Dedifferentiated amniotic fluid mesenchymal stem cell (primary cell): ENCODE data around the gene WASF2.
"Not testable (repeated sequence)": the region's sequence is repeated elsewhere in the genome, so short reads cannot be mapped to it uniquely, and the experiment has no call there.

Experiments used
- DNase-seq: peaks from one replicate; pipeline ENCODE4 v3.0.0-alpha.2; 2016; ENCODE audit errors: extremely low spot score

Gene WASF2

GRCh38 chr1:27418326-27419185 lies 71.4 kb downstream of the WASF2 start:
- DNase-seq, result peak; percentile 72

DNA sequence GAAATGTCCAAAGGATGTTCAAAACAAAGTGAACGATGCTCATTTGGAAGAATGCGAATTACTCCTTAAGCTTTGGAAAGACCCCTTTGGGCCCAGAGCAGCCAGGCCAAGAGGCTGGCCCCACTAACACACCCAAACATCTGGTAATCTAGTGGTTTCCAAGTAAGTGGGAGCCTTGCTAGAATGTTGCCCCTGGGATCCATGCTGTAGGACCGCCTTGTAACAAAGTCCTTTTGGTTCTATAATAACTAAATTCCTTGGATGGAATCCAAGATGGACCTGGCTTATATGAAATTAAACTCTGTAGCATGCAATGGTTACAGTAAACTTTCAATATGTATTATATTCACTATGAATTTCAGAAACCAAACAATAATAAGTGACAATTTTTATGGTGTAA lies 72.3 kb downstream of the WASF2 start:
- no peak for DNase-seq

DNA sequence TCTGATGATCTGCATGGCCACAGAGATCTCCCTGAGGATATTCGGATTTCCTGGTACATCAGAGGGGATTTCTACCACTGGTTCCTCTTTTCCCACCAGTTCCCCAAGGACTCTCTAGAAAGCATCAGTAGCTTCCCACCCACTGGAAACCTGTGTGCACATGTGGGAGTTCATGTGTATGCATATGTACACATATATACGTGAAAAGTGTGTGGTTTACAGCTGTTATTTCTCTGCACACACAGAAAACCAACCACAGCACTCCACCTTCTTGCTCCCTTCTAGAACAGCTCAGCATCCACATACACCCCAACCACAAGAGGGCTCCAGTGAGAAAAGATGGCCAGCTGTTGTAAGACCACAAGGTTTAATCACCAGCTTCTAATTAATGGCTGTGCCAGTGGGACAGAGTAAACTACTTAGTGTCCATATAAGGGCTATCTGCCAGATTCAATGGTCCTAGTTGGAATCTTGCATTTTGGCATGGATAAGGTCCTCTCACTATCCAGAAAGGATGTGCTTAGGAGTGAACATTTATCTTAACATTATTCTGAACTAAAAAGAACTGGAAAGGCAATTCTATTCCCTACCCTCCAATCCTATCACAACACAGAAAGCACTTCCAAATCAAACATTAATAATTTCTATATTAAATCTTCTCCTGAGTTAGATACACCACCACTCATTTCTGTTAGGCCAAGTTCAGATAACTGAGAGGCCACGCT lies 73.4 kb downstream of the WASF2 start:
- DNase-seq, result peak; percentile 59

GRCh38 chr1:27414091-27414490 lies 75.9 kb downstream of the WASF2 start:
- DNase-seq, result no peak

DNA sequence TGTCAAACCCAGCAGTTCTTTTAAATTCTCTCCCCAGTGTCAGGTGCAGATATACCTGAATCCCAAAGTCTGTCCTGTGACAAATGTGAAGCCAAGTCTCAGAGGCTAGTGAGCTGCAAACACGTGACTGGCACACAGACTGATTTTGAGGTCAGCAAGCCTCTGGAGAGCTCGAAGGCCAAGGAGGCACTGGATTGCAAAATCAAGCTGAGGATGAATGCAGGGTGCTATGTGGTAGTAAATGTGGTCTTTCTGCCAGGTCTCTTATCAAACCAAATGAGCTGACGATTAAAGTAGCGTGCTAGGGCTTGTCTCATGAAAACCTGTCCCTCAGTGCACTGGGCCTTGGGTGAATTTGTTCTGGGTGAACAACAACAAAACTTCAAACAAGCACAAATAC lies 77.0 kb downstream of the WASF2 start:
- no peak for DNase-seq

GRCh38 chr1:27412502-27412901 lies 77.5 kb downstream of the WASF2 start:
- DNase-seq, result no peak

GRCh38 chr1:27410709-27411108 lies 79.3 kb downstream of the WASF2 start:
- DNase-seq, result no peak

GRCh38 chr1:27409669-27410068 lies 80.3 kb downstream of the WASF2 start:
- DNase-seq, result no peak

DNA sequence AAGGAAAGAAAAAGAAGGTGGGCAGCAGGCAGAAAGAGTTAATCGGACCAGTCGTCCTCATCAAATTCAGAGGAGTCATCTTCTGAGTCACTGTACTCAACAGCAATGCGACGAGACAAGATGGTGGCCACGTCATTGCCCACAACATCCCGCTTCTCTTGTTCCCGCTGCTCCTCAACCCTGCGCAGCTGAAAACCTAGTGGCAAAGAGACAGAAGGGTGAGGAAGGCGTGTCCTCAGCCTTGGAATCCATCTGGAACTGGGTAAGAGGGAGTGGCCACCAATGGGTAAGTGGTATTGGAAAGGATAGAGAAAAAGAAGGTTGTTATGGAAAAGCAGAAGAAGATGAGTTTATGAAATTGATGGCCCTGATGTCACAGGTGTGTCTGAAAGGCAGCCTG lies 81.8 kb downstream of the WASF2 start:
- no peak for DNase-seq

DNA sequence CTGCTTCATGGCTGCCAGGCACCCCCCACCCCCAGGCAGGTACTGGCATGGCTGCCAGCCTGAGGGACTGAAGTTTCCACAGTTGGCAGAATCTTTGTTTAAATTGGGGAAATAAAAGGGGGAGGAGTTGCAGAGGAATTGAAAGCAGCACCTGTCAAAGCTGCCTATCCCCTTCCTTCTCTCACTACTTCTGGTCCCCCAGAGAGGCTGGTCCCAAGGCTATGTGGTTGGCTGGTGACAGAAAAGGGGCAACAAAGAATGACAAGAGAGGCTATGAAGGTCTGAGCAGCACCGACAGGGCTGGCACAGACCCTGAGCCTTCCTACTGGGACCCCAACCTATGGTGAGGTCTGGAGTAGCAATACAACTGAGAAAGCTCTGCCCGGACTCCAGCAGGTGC lies 83.2 kb downstream of the WASF2 start:
- not testable (repeated sequence) for DNase-seq

GRCh38 chr1:27406362-27406680 lies 83.6 kb downstream of the WASF2 start:
- DNase-seq, result no peak

DNA sequence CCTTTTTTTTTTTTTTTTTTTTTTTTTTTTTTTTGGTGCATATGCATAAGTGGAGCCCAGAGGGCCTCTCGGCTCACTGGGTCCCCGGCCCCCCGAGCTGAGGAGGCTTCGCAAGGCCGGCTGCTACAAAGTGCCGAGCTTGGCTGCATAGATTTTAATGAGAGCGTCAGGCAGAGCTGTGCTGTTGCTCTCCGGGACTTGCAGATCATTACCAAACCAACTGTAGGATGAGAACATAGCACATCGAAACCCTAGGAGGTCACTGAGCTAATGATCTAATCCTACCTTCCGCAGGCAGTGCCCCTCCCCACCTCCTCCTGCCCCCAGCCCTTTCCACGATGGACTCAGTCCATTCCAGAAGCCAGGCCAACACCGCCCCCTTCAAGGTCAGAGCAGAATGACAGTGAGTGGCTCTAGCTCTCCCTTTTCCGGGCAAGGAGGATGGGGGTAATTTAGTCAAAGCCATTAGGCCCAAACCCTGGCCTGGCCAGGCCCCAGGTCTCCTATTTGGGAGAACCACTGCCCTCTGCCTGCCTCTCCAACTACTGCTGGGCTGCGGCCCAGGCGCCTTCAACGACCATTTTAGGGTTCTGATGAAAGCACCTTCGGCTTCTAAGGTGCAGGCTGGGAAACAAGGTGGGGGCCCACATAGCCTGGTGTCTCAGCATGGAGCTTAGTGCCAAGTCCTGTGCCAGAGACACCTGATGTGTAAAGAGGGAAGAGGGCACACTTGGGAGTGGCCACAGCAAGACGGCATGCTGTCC lies 84.2 kb downstream of the WASF2 start:
- DNase-seq, result not testable (repeated sequence)

- DNase-seq, result no peak
Observed at GRCh38 chr1:27405074-27405473, 84.9 kb downstream of the WASF2 start.

- DNase-seq, result no peak
Observed at GRCh38 chr1:27403931-27404330, 86.0 kb downstream of the WASF2 start.

DNA sequence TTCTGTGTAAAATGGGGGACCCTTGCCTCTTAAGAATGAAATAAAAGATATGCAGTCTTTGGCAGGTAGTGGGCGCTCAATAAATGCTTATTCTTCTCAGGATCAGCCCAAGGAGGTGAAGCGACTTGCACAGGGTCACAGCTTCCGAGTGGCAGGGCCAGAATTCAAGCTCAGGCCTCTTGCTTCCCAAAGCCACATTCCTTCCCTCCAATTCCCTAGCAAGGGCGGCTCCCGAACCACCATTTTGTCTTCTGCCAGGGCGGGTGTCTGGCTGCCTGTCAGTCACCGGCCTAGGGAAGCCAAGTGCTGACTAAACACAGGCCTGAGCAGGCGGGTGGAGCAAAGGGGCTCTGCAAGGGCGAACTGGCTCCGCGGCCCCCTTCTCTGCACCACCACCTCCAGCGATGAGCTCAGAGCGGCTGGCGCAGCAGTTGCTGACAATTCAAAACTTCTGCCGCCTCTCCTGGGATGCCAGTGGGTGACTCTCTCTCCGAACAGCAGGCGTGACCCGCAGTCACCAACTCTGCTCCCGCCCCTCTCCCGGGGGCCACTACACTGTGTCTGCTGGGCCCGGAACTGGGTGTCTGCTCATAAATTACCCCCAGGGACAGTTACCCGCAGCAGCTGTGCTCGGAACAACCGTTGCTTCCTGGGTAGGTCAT lies 86.8 kb downstream of the WASF2 start:
- DNase-seq, result peak; percentile 17

- peak; percentile 40 for DNase-seq
Observed at GRCh38 chr1:27402349-27402754, 87.6 kb downstream of the WASF2 start.

- DNase-seq, result no peak
Observed at GRCh38 chr1:27400963-27401341, 89.0 kb downstream of the WASF2 start.

- DNase-seq, result no peak
Observed at GRCh38 chr1:27400082-27400962, 89.6 kb downstream of the WASF2 start.

DNA sequence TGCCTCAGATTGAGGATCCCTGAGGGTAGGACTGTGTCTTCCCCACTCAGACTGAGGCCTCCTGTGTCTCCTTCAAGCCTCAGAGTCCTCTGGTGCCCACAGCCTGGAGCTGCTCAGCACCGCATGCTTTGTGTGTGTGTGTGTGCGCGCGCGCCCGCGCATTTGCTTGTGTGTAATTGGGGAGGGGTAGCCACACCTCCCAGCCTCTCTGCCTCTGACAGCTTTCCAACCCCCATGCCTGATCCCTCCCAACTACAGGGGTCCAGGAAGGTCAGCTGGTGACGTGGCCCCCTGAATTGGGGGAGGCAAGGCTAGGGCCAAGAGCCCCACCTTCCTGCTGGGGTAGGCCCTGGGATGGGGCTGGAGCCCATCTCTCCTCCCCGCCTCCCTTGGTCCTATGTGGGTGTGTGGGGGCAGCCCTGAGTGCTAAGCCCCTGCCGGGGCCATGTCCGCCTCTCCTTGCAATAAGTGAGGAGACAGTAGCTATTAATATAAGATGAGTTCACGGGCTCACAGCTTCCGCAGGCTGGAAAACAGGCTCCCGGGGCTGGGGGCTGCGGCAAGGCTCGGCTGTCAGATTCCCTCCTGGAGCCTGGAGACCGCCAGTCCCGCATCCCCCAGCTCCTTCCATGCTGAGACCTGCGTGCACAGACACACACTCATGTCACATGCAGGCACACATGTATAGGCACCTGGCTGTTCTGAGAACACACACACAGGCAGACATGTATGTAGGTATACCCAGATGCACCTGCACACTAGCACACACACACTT lies 90.5 kb downstream of the WASF2 start:
- DNase-seq, result no peak
